Small intestine (tissue), 7 donors: Measurements from ENCODE around the gene SLC6A12. TPM values are rescaled to one million over a fixed set of nuclear protein-coding genes. Genes with fewer than 3 reads are reported as not detected.

ENCODE experiments used
- DNase-seq, 2 donors: peaks; one replicate each; pipeline versions ENCODE4 v3.0.0 to v3.0.0-alpha.2; 2013
- FAIRE-seq: peaks from 2 replicates; lab custom pipeline; 2012; peaks lifted over from hg19 to GRCh38; lab: Jason Lieb, UNC
- H3K27ac ChIP-seq, 3 donors: one replicate each; pipeline ENCODE4 v1.5.1; 2013; ENCODE audit warnings: low read length in 2 of 3, mild to moderate bottlenecking in 2 of 3, control low read depth in 1 of 3, inconsistent platforms in 1 of 3, low read depth in 1 of 3, moderate library complexity in 1 of 3
- H3K27me3 ChIP-seq, 3 donors: one replicate each; pipeline ENCODE4 v1.6.1; 2013; ENCODE audit warnings: low read length in 3 of 3, inconsistent platforms in 1 of 3; ENCODE audit not compliant: control insufficient read depth in 3 of 3, insufficient read depth in 3 of 3
- H3K36me3 ChIP-seq, 3 donors: one replicate each; pipeline ENCODE4 v1.6.1; 2013; ENCODE audit warnings: low read length in 3 of 3, inconsistent platforms in 1 of 3, low read depth in 1 of 3, mild to moderate bottlenecking in 1 of 3, moderate library complexity in 1 of 3; ENCODE audit not compliant: control insufficient read depth in 3 of 3, insufficient read depth in 2 of 3
- H3K4me1 ChIP-seq, 3 donors: one replicate each; pipeline ENCODE4 v1.6.1; 2013; ENCODE audit warnings: low read length in 2 of 3, inconsistent platforms in 1 of 3, low read depth in 1 of 3, mild to moderate bottlenecking in 1 of 3, moderate library complexity in 1 of 3; ENCODE audit not compliant: control insufficient read depth in 3 of 3, insufficient read depth in 2 of 3
- H3K4me3 ChIP-seq, 3 donors: one replicate each; pipeline ENCODE4 v1.5.1; 2013; ENCODE audit warnings: low read length in 3 of 3, control low read depth in 1 of 3, inconsistent platforms in 1 of 3, low read depth in 1 of 3, mild to moderate bottlenecking in 1 of 3, moderate library complexity in 1 of 3
- H3K9me3 ChIP-seq, 2 donors: one replicate each; pipeline ENCODE4 v1.6.1; 2013; ENCODE audit warnings: low read depth in 1 of 2, low read length in 1 of 2; ENCODE audit not compliant: control insufficient read depth in 2 of 2, insufficient read depth in 1 of 2
- WGBS, 3 donors: extraction: QIAGEN DNeasy Blood & Tissue Kit; methylation state at CpG; one replicate each; pipeline ENCODE4 v1.1.7; 2013; 5-methylcytosine and 5-hydroxymethylcytosine counted together
- polyA plus RNA-seq, 4 donors: library from polyadenylated mRNA; stranded (reverse) in 3 of 4; unstranded in 1 of 4; fragments of 200-250 nt in 3 of 4; fragments of 120-200 nt in 1 of 4; gene quantifications; one replicate each; pipeline versions ENCODE4 v1.2.1 to v1.2.3, GENCODE V29; 2013
- donor health status: healthy with polysubstance abuse.
- donor health status: control.
- donor health status: control.
- donor health status: Bipolar disorder and iron deficiency.
- donor health status: healthy.

The SLC6A12 gene
- polyA plus RNA-seq, 4 donors = 0.06 to 9.4 (median 1.7) TPM

GRCh38 chr12:210277-211141, 3.4 kb downstream of the SLC6A12 start:
- FAIRE-seq = no peak
- no peaks in the 10 kb centered on the region for H3K36me3 ChIP-seq
- no peaks in the 10 kb centered on the region for H3K9me3 ChIP-seq
- H3K4me1 ChIP-seq = peaks cover 0 to 3% (median 0%) of the 10 kb centered on the region in 3 donors
- peak in 1 of 2 donors; percentile 38 for DNase-seq
- H3K27me3 ChIP-seq = peaks cover 0 to 8% (median 3%) of the 10 kb centered on the region in 3 donors
- WGBS, 3 donors = 43 to 66% (median 54%) methylated on average over 16 of the region's 16 CpGs
- no peak overlapping the region for H3K27ac ChIP-seq
- no peak overlapping the region for H3K4me3 ChIP-seq

GRCh38 chr12:209851-210250, 4.1 kb downstream of the SLC6A12 start:
- Histone ChIP-seq H3K9me3 (no peaks in the 10 kb centered on the region), H3K27me3 (peaks cover 0 to 8% (median 7%) of the 10 kb centered on the region in 3 donors), H3K36me3 (no peaks in the 10 kb centered on the region), H3K27ac (no peak overlapping the region), H3K4me3 (no peak overlapping the region), H3K4me1 (peaks cover 0 to 3% (median 0%) of the 10 kb centered on the region in 3 donors)
- DNase-seq = no peak
- no peak for FAIRE-seq
- WGBS, 3 donors = 90 to 95% (median 91%) methylated on average over 12 of the region's 12 CpGs

GRCh38 chr12:209246-209645, 4.7 kb downstream of the SLC6A12 start:
- FAIRE-seq (no peak), DNase-seq (no peak)
- Histone ChIP-seq H3K9me3 (no peaks in the 10 kb centered on the region), H3K27me3 (peaks cover 0 to 13% (median 10%) of the 10 kb centered on the region in 3 donors), H3K27ac (no peak overlapping the region), H3K36me3 (no peaks in the 10 kb centered on the region), H3K4me1 (peaks cover 0 to 3% (median under 1%) of the 10 kb centered on the region in 3 donors), H3K4me3 (no peak overlapping the region)
- WGBS, 3 donors = 82 to 87% (median 86%) methylated on average over 15 of the region's 15 CpGs

GRCh38 chr12:208813-209212, 5.1 kb downstream of the SLC6A12 start:
- FAIRE-seq = no peak

GRCh38 chr12:207804-208203, 6.2 kb downstream of the SLC6A12 start:
- H3K9me3 ChIP-seq = no peaks in the 10 kb centered on the region
- WGBS, 3 donors = 85 to 95% (median 87%) methylated on average over 10 of the region's 10 CpGs
- H3K4me3 ChIP-seq = no peak overlapping the region
- peaks cover 0 to 19% (median 11%) of the 10 kb centered on the region in 3 donors for H3K27me3 ChIP-seq
- peaks cover 0 to 6% (median 0%) of the 10 kb centered on the region in 3 donors for H3K4me1 ChIP-seq
- FAIRE-seq (no peak), DNase-seq (no peak)
- no peaks in the 10 kb centered on the region for H3K36me3 ChIP-seq
- H3K27ac ChIP-seq = no peak overlapping the region

More at GRCh38 chr12:208813-209212, 5.1 kb downstream of the SLC6A12 start:
- peaks cover 0 to 16% (median 12%) of the 10 kb centered on the region in 3 donors for H3K27me3 ChIP-seq
- DNase-seq = no peak
- no peak overlapping the region for H3K4me3 ChIP-seq
- no peak overlapping the region for H3K27ac ChIP-seq
- H3K4me1 ChIP-seq = peaks cover 0 to 5% (median 3%) of the 10 kb centered on the region in 3 donors
- WGBS, 3 donors = 66 to 71% (median 69%) methylated on average over 4 of the region's 4 CpGs
- no peaks in the 10 kb centered on the region for H3K36me3 ChIP-seq
- H3K9me3 ChIP-seq = no peaks in the 10 kb centered on the region

GRCh38 chr12:206746-207440, 7.1 kb downstream of the SLC6A12 start:
- FAIRE-seq (no peak), DNase-seq (no peak)
- Histone ChIP-seq H3K27ac (no peak overlapping the region), H3K36me3 (no peaks in the 10 kb centered on the region), H3K27me3 (peaks cover 0 to 28% (median 13%) of the 10 kb centered on the region in 3 donors), H3K4me3 (no peak overlapping the region), H3K4me1 (peaks cover 0 to 6% (median 0%) of the 10 kb centered on the region in 3 donors), H3K9me3 (no peaks in the 10 kb centered on the region)
- WGBS, 3 donors = 84 to 91% (median 90%) methylated on average over 21 of the region's 21 CpGs

- peaks cover 0 to 6% (median 0%) of the 10 kb centered on the region in 3 donors for H3K4me1 ChIP-seq
- no peak for FAIRE-seq
- H3K4me3 ChIP-seq = no peak overlapping the region
- H3K27me3 ChIP-seq = peaks cover 0 to 39% (median 13%) of the 10 kb centered on the region in 3 donors
- no peak for DNase-seq
- no peaks in the 10 kb centered on the region for H3K9me3 ChIP-seq
- 60 to 84% (median 69%) methylated on average over 4 of the region's 4 CpGs for WGBS, 3 donors
- no peak overlapping the region for H3K27ac ChIP-seq
- H3K36me3 ChIP-seq = no peaks in the 10 kb centered on the region
Measured at GRCh38 chr12:205026-205425, 8.9 kb downstream of the SLC6A12 start.

GRCh38 chr12:204261-204678, 9.7 kb downstream of the SLC6A12 start:
- Histone ChIP-seq H3K27ac (no peak overlapping the region), H3K9me3 (no peaks in the 10 kb centered on the region), H3K4me1 (peaks cover 0 to 6% (median 0%) of the 10 kb centered on the region in 3 donors), H3K36me3 (no peaks in the 10 kb centered on the region), H3K27me3 (peaks cover 0 to 43% (median 14%) of the 10 kb centered on the region in 3 donors), H3K4me3 (no peak overlapping the region)
- DNase-seq (no peak), FAIRE-seq (no peak)
- 85 to 89% (median 86%) methylated on average over 11 of the region's 11 CpGs for WGBS, 3 donors
